Occipital lobe (tissue), 2 donors: ENCODE results near the gene EED. TPM values are rescaled to one million over a fixed set of nuclear protein-coding genes. Genes with fewer than 3 reads are reported as not detected.
A peak's percentile ranks its signal among the peaks of the same experiment; 100 is the strongest.

Source experiments
- DNase-seq: peaks from one replicate; lab custom pipeline; 2025; lab: John Stamatoyannopoulos, UW
- total RNA-seq: library from RNA; depleted of rRNA; stranded (reverse); fragments of >200 nt; gene quantifications from one replicate; pipeline ENCODE4 v1.2.3, GENCODE V29; 2014

Gene EED, protein sequence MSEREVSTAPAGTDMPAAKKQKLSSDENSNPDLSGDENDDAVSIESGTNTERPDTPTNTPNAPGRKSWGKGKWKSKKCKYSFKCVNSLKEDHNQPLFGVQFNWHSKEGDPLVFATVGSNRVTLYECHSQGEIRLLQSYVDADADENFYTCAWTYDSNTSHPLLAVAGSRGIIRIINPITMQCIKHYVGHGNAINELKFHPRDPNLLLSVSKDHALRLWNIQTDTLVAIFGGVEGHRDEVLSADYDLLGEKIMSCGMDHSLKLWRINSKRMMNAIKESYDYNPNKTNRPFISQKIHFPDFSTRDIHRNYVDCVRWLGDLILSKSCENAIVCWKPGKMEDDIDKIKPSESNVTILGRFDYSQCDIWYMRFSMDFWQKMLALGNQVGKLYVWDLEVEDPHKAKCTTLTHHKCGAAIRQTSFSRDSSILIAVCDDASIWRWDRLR
- 23.1 TPM for total RNA-seq

DNA sequence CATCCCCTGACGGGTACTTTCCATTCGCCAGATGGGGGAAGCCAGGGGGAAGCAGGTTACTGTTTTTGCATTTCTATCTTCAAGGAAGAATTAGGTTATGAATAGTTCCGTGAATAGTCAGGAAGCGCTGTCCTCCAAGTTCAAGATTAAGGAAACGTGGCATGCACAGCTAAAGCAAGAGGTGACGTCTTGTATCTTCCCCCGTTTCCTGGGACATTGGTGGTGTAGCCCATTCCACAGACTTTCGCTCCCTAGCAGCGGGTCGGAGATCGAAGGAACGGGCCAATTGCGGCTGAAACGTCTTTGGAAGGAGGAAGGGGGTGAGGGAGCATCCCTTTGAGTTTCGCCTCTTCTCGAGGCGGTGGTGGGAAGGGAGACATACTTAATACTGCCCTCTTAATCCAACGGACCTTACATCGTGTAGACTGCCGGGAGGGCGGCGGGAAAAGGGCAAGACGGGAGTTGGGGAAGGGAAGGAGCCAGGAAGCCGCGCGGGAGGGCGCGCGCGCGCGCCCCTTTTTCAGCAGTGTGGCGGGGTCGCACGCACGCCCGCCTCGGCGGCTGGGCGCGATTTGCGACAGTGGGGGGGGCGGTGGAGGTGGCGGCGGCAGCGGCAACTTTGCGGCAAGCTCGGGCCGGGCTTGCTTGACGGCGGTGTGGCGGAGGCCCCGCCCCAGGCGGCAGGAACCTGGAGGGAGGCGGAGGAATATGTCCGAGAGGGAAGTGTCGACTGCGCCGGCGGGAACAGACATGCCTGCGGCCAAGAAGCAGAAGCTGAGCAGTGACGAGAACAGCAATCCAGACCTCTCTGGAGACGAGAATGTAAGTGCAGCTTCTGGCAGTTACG lies at the start of gene EED:
Gene EED (plus strand): TSS at position 232 of the 847 bp plus-strand sequence. CDS start 477 bp downstream, at position 709.
- peak; percentile 92 for DNase-seq

DNA sequence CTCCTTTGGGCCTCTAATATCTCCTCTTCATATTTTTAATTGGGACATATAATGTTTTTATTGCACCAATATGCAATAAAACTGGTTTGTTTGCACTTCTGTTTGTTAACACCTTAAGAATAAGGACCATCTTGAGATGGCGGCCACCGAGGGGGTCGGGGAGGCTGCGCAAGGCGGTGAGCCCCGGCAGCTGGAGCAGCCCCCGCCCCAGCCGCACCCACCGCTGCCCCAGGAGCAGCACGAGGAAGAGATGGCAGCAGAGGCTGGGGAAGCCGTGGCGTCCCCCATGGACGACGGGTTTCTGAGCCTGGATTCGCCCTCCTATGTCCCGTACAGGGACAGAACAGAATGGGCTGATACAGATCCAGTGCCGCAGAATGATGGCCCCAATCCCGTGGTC lies 49.6 kb upstream of the EED start:
- no peak for DNase-seq

DNA sequence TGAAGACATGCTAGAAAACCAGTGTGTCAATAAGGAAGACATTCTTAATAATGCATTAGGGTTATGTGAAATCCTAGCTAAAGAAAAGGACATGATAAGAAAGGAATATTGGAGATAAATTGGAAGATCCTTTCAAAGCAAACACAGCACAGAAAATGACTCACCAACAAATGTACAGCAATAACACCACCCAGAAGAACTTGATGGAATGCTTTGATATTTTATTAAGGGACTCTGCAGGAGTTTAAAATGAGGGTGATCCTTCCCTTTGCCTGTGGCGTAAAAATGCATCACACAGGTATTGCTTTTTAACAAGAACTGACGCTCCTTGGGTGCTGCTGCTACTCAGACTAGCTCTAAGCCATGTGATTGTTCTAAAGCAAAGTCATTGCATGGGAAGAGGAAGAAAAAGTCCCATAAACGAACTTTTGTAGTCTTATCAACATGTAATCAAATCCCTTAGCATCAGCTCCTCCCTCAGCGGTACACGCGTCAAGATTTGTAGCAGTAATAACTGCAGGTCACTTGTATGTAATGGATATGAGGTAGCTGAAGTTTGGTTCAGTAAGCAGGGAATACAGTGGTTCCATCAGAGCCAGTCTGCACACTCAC lies 48.4 kb upstream of the EED start:
- DNase-seq: no peak

DNA sequence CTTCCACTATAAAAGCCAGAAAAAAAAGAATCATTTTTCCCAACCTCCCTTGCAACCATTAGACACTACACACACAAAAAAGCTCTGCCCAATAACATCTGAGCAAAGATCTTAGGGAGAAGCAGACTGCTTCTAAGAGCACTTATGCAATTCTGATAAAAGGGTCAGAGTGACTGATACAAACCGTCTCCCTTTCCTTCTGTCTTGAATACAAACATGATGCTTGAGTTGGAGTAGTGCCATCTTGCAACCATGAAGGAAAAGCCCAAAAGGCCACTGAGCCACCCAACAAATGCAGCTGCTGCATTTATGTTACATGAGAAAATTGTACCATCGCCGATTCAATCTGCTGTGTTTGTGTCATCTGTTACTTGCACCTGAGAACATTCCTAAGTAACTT lies 47.6 kb upstream of the EED start:
- DNase-seq: no peak

DNA sequence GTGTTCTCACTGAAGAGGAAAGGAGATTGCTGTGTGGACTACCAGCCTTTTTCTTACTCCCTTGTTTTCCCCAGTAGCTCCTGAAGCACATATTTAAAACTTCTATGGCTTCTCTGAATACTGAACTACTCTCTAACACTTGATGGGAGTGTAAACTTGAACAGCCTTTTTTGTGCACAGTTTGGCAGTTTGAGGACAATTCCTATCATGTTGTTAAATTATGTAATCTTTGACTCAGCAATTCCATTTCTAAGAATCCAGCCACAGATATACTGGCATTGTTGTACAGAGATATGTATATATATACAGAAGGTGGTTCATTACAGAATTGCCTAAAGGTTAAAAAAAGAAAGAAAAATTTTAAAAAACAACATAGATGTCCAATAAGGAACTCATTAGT lies 47.1 kb upstream of the EED start:
- DNase-seq: no peak

DNA sequence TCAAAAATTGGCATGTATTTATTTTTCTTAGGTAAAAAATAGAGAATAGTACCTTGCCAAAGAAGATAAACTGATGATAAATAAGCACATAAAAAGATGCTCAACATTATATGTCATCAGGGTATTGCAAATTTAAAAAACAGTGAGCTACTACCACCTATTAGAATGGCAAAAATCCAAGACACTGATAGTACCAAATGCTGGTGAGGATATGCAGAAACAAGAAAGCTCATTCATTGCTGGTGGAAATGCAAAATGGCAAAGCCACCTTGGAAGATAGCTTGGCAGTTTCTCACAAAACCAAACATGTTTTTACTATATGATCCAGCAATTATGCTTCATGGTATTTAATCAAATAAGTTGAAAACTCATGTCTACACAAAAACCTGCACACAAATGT lies 46.4 kb upstream of the EED start:
- no peak for DNase-seq

DNA sequence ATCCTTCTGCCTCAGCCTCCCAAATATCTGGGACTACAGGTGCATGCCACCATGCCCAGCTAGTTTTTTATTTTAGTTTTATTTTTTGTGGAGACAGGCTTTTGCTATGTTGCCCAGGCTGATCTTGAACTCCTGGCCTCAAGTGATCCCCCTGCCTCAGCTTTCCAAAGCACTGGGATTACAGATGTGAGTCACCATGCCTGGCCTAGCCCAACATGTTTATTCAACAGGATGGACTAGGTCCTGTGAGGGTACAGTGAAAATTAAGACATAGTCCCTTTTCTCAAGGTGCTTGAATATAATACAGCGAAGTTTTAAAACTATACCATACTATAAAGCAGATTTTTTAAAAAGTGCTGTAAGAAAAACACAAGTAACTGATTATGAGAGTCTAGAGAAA lies 45.2 kb upstream of the EED start:
- DNase-seq: no peak

DNA sequence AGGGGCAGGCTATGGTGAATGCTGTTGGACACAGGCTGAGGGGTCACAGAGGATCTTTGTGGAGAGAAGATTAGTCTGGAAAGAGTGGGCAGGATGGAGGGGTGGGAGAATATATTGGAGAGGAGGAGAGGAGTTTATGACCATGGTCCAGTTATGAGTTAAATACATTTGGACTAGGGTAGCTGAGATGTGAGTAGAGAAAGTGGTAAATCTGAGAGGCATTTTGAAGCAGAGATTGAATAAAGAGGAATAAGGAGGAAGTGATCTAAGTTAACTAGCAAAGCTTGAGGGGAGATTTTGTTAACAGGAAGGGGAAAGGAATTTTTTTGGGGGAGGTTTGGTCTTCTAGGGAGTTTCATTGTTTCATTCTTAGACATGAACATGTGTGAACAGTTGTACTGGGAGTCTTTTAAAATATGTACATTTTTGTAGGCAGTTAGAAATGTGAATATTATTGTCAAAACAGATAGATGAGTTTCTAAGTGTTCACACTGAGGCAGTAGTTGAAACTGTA lies 43.1 kb upstream of the EED start:
- DNase-seq: no peak

DNA sequence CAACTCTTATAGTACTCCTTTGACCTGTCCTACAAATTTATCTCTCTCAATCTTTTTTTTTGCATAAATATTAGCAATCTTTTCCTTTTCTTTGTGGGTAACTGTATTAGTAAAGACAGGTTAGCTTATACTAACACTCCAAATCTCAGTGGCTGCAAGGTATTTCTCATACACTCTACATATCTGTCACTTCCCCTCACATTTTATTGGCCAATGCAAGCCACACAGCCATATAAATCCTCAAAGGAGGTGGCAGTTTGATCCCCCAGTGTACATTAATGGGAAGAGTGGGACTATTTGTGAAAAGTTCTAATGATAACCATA lies 42.6 kb upstream of the EED start:
- no peak for DNase-seq

DNA sequence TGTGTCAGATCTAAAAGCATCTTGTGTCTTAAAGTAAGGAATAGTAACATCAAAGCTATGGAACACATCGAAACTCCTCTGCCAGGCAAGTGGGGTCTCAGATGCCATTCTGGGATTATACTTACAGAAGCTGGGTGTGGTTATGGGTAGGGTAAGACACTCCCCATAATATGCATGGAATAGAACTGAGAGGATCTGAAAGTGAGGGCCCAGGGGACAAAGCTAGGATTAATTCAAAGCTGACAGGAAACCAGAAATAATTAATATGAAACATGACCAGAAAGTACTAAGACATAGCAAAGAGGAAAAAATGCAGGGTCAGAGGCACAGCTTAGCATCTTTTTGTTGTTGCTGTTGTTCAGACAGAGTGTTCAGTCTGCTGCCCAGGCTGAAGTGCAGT lies 40.2 kb upstream of the EED start:
- DNase-seq: no peak

DNA sequence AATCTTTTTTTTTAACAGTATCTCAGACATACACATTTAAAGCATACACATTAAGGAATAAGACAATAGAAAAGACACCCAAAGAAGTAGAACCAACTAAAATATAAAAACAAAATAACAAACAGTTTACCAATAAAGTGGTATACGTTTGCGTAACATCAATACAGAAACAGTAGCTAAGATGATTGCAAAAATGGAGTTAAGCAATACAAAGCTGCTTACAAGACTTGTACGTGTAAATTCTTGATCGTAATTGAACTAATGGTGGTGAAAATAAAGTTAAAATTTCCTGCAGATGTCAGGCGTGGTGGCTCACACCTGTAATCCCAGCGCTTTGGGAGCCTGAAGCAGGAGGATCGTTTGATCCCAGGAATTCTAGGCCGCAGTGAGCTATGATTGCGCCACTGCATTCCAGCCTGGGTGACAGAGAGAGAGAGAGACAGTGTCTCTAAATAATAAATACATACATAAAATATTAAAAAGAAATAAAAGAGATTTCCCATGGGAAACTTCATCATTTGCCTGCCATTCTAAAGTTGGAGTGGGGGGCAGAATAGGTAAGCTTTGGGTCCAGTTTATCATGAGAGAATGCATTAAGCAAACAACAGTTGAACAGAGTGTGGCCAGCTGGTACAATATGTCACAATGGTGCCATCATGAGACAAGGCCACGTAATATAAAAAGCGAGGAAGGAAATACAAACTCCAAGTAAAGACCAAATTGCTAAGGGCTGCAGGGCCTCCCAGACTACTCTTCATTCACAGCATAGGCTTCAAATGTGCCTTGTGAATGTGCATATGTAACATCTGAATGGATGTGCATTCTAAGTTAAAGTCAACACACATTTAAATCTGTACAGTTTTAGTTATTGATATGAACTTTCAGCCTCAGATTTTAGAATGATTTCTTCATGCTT lies 38.9 kb upstream of the EED start:
- DNase-seq: no peak

DNA sequence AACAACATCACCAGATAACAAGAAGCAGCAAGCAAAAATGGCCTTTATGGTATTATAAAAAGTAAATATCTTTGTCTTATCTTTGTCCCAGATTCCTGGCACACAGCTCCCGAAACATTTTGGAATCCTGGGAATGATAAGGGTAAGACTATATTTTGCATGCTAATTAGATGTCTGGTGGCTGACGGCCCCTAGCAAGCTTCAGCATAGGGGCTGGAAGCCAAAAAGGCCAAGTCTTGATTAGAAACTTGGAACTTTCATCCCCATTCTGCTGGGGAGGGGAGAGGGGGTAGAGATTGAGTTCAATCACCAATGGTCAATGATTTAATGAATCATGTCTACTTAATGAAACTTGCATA lies 38.2 kb upstream of the EED start:
- DNase-seq: no peak

DNA sequence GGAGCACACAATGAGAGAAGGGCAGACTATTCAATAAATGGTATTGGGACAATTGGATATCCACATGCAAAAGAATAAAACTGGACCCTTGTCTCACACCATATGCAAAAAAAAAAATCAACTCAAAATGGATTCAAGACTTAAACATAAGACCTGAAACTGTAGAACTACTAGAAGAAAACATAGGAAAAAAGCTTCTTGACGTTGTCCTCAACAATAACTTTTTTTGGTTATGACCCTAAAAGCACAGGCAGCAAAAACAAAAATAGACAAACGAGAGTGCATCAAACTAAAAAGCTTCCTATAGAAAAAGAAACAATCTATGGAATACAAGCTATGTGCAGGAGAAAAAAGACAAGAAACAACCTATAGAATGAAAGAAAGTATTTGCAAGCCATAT lies 37.1 kb upstream of the EED start:
- DNase-seq: no peak

DNA sequence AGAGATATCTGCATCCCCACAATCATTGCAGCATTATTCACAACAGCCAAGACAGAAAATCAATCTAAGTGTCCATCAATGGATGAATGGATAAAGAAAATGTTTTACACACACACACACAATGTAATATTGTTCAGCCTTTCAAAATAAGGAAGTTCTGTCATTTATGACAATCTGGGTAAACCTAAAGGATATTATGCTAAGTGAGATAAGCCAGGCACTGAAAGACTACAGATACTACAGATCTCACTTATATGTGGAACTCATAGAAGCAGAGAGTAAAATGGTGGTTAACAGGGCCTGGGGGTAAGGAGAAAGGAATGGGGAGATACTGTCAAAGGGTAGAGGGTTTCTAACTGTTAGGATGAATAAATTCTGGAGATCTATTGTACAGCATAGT lies 36.0 kb upstream of the EED start:
- no peak for DNase-seq

DNA sequence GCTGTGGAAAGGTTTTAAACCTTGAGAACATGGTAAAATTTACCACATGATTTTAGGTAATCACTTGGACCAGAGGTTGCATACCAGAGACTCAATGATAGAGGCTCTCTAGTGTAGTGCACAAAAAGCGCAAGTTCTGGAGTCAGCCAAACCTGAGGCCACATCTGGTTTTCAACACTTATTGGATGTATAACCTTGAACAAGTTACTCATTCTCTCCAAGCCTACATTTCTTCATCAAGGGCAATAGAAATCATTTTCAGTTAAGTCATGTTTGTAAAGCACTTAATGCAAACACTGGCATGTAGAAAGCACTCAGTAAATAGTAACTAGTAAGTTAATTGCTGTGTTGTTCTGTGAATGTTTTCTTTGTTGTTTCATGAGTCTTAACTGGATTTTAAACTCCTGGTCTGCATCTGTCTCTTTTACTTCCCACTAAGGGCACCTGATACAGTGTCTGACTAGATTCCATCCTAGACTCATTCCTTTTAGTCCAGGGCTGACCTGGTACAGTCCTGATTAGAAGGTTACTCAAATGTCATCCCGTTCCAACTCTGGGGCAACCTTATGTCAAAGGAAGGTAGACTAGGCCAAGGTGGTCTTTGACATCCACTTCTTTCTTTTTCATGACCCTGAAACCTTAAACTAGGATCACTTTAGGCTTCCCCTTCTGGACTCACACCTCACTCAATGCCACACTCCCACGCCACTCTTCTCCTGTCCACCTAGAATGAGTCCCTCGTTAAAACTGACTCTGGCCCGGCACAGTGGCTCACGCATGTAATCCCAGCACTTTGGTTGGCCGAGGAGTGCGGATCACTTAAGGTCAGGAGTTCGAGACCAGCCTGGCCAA lies 34.5 kb upstream of the EED start:
- DNase-seq: no peak

DNA sequence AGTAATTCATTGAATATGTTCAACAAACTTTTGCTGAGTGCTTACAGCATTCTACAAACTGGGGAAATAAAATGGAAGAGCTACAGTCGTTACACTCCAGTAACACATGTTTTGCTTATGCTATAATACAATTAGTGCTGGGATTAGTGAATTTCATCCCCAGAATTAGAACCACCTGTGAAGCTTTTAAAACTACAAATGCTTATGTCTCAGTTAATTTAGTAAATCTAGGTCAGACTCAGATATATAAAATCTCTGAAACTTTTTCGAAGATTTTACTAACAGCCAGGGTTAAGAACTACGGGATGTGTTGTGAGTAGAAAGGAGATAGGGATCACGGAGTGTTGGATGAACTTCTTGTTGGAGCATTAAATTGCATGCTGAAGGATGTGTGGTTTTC lies 33.7 kb upstream of the EED start:
- DNase-seq: no peak

DNA sequence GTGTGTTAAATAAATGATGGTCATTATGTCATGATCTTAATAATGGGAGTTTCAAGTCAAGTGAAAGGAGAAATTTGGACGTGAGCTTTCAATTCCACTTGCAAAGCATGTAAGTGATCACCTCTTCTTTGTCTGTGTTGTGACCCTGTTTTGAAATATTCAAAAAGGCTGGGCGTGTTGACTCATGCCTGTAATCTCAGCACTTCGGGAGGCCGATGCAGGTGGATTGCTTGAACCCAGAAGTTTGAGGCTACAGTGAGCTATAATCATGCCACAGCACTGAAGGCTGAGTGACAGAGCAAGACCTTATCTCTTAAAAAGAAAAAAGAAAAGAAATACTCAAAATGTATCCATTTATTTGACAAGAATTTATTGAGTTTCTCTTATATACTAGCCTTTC lies 32.9 kb upstream of the EED start:
- no peak for DNase-seq

DNA sequence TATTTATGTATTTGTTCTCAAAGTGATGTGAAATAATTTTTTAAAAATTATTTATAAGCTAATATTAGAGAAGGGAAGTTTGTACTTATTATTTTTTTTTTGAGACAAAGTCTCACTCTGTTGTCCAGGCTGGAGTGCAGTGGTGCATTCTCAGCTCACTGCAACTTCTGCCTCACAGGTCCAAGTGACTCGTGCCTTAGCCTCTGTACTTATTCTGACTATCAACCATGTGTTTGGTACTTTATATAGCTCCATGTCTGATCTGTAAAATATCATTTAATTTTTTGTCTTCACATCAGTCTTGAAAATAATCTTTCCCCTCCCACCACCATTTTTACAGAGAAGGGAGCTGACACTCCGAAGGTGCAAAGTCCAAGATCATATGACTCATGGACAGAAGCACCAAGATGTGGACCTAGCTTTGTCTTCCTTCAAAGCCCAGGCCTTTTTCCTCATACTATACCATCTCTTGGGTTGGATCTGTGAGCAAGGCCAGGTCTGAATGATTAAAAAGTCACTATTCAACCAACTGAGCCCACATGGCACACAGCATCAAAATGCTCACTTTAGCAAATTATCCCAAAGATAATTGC lies 32.4 kb upstream of the EED start:
- DNase-seq: no peak

DNA sequence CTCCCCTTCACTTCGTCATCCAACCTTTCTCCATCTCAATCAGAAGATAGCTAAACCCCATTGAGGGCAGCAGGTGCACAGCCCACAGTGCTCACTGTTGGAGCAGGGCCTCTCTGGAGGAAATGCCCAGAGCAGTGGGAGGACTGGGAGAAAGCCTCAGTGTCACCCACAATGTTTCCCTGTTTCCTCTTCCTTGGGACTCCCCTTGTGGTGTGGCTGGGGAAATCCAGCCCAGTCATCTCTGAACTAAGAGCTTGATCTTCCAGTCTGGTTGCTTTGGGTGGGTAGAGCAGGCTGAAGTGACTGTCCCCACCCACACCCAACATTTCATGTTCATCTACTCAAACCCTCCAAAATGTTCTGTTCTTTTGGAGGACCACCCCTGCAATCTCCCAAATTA lies 29.8 kb upstream of the EED start:
- no peak for DNase-seq
